ENCODE measurements around the gene TBC1D25.

Gene TBC1D25

DNA sequence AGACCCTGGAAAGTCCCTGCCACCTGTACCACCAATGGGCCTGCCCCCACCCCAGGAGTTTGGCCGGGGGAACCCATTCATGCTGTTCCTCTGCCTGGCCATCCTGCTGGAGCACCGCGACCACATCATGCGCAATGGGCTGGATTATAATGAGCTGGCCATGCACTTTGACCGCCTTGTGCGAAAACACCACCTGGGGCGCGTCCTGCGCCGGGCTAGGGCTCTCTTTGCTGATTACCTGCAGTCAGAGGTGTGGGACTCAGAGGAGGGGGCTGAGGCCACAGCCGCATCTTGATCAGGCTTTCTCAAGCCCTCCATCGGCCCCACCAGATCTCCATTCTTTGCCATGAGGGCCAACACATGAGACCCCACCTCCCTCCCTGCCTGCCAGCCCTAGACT is 21.2 kb downstream of the TBC1D25 start:
- no peak for DNase-seq (ENCODE audit: low spot score)

DNA sequence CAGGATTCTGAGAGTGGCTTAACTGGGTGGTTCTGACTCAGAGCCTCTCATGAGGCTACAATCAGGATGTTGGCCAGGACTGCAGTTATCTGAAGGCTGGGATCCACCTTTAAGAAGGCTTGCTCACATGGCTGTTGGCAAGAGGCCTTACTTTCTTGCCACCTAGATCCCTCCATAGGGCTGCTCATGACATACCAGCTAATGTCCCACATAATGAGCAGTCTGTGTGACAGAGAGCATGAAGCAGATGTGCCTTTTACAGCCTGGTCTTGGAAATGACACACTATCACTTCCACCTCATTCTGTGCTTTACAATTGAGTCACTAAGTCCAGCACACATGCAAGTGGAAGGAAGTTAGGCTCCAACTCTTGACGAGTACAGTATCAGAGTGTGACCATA is 30.4 kb downstream of the TBC1D25 start:
- DNase-seq (ENCODE audit: low spot score): no peak

DNA sequence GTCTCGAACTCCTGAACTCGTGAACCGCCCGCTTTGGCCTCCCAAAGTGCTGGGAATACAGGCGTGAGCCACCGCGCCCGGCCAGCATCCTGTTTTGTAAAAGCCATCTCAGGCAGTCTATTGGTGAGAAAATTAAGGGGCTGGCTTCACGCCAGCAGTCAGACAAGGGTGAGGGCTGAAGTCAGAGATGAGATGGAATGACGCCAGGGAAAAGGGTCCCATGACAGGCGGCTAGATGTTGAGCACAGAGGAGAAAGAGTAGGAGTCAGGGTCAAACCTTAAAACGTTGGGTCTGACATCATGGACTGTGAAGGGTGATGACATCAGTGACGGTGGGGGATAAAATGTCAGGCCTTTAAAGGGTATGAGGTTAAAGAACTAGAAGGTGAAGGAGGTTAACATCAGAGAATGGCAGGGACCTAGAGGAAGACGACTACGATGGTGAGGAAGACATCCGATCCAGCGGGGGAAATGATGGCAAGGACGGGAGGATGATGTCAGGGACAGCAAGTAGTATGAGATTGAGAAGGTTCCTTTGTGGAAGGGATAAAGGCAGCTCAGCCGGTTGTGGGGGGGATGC is 34.3 kb downstream of the TBC1D25 start:
- peak; percentile 53 for DNase-seq (ENCODE audit: low spot score)

DNA sequence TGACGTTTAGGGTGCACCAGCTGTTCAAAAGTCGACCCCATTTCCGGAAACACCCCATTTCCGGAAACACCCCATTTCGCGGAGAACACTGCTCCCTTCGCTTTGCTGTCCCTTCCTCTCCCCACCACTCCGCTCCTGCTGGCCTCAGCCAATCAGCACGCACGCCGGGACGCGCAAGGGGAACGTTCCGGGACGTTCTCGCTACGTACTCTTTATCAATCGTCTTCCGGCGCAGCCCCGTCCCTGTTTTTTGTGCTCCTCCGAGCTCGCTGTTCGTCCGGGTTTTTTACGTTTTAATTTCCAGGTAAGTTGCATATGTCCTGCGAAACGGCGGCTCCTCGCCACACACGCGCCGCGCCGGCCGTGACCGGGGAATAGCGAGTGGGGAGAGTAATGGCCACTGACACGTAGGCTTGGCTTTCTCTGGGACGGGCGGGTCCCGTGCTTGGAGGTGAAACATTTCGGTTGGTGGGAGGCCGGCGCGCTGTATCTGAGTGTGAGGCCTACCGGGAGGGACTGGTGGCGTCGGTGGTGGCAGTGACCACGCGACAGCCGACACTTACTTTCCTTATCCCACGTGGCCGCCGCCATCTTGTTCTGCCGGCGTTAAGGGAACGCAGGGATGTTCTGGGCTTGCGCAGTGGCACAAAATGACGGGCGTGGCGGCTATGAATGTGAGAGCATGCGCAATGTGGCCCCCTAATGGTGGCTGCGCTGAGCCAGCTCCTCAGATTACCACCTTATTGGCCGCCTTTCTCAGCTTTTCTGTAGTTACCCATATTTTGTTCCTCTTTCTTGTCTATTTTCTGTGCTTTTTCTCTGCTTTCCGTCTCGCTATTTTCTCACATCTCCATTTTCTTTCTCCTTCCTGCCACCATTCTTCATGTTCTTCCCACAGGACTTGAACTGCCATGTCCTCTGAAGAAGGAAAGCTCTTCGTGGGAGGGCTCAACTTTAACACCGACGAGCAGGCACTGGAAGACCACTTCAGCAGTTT is 35.1 kb downstream of the TBC1D25 start, which contains the start of gene RBM3:
RBM3 (plus strand) TSS at position 215 of the 997 bp plus-strand sequence; CDS start at position 912, 697 bp downstream.
- peak; percentile 85 for DNase-seq (ENCODE audit: low spot score)

DNA sequence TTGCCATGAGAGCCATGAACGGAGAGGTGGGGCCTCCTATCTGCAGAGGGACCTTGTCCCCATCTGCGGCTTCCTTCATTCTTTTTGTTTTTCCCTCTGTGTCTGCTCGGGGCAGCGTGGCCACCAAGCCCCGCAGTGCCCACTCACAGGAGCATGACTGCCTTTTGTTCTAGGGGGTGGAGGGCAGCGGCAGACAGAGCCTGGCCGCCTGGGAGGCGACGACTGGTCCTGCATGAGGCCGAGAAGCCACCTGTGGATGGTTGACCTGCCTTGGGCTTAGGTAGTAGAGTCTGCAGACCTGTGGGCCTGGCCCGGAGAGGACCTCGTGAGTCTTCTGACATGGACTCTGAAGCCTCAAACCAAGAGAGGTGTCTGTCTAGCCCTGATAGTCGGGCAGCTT is 36.1 kb downstream of the TBC1D25 start:
- DNase-seq (ENCODE audit: low spot score): no peak

DNA sequence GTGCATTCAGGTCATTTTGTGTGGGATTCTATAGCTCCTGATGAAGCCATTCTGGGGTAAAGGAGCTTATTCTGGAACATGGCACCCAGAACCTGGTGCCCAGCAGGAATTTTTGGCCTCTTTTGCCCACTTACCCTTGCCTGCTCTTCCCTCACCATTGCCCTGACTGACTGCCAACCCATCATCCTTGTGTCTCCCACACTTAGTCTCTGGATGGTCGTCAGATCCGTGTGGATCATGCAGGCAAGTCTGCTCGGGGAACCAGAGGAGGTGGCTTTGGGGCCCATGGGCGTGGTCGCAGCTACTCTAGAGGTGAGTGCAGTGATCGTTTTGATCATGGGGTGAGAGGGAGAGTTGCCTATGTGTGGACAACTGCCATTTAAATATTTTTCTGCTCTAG is 36.6 kb downstream of the TBC1D25 start:
- no peak for DNase-seq (ENCODE audit: low spot score)

DNA sequence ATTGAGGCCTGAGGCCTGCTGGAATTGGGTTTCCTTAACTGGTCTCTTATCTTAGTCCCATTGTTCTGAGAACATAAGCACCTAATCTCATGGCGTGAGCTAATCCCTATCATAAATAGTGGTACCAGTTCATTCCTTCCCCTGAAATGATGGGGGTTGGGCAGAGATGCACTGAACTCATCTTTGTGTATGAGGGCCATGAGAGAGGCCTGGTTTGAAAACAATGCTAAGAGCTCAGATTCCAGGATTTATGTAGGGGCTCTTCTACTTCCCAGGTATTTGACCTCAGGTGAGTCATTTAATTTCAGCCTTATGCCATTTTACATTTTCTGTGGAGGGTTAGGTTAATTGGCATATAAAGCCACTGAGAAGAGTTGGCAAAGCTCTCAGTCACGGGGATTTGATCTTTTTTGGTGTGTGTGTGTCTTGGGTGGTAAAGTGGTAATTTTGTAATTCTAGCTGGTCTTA is 39.2 kb downstream of the TBC1D25 start:
- no peak for DNase-seq (ENCODE audit: low spot score)

DNA sequence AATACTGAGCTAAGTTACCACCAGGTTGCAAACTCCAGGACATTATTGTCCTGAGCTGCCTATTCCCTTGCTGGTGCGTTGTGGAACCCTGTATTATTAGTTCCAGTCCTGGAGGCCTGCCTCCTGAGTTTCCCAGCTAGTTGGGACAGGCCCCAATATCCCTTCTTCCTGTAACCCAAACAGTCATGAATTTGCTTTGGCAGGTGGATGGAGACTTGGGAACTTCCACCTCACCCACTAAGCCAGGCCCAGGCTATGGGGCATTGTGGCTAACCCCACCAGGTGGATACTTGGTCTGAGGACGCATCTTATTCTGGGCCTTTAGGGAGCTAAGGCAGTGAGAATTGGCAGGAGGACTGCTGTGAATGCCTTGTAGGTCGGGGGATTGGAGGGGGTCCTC is 39.7 kb downstream of the TBC1D25 start:
- DNase-seq (ENCODE audit: low spot score): no peak

DNA sequence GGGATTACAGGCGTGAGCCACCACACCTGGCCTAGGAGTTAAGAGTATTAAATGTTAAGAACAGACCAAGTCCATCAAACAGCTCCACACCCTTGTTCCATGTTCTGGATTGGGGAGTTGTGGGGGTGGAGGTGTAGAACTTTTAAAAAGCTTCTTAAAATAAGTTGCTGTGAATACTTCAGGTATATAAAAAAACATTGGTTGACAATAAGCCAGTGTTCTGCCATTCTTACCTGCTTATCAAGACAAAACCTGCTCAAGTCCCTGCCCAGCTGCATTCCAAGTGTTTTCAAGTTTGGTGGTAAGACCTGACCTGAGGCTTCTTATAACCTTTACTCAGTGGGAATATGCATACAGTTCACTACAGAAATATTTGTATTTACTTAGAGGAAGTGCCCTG is 41.1 kb downstream of the TBC1D25 start:
- no peak for DNase-seq (ENCODE audit: low spot score)

DNA sequence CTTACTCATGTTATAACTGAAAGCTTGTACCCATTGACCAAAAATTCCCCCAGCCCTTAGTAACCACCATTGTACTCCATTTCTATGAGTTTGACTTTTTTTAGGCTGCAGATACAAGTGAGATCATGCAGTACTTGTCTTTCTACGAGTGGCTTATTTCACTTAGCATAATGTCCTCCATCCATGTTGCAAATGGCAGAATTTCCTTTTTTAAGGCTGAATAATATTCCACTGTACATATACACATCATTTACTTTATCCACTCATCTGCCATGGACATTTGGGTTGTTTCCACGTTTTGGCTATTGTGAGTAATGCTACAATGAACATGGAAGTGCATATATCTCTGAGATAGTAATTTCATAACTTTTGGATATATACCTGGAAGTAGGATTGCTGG is 45.2 kb downstream of the TBC1D25 start:
- DNase-seq (ENCODE audit: low spot score): no peak

DNA sequence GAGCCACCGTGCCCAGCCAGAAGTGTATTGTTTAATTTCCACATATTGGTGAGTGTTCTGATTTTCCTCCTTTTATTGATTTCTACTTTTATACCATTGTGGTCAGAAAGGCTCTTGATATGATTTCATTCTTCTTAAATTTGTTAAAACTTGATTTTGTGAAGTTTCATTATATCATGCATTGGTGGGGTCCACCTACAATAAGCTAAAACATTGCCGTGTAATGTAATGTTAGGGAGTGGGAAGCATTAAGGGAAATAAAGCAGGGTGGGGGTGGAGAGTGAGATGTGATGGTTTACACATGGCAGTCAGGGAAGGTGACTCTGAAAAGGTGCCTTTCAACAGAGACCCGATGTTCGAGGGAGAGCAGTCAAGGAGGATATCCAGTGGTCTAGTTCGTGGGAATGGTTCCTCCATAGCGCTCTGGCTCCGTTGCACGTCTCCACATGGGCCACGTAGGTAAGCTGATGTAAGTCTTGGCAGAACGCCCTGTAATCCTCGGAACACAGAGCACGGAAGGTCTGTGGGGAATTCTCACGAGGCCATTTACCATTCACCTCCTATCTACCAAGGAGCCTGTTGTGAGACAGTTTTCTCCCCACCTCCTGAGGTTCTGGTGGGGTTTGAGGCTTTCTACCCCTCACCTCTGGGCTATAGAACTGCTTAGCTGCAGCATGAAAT is 50.1 kb downstream of the TBC1D25 start:
- peak; percentile 66 for DNase-seq (ENCODE audit: low spot score)

DNA sequence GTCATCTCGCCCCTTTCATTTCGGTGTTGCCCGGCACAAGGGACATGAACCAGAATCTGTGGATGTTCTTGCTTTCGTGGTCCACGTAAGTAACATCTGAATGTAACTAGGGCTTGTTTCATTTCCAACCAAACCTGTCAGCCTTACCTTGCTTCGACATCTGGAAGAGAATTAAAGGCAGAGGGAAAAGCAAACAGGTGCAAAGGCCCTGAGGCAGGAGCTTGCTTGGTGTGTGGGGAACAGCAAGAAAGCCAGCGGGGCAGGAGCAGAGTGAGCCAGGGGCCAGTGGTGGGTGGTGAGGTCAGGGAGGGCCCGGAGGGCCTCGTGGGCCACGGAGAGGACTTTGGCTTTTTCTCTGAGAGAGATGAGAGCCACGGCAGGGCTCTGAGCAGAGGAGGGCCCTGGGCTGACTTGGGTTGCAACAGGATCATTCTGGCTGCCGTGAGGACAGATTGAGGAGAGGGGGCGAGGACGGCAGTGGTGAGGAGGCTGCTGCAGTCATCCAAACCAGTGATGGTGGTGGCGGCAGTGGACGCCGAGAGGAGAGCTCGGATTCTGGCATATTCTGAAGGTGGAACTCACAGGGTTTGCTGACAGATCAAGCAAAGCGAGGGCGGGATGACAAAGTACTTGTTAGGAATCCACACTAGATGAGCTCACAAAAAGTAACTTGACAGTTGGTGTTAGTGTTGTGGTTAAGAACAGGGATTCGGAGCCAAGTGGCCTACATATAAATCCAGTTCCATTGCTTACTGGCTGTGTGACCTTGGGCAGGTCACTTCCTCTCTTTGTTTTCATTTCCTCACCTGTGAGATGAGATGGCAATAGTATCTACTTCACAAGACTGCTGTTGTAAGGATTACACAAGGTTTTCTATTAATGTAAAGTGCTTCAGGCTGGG is 50.9 kb downstream of the TBC1D25 start:
- no peak for DNase-seq (ENCODE audit: low spot score)

DNA sequence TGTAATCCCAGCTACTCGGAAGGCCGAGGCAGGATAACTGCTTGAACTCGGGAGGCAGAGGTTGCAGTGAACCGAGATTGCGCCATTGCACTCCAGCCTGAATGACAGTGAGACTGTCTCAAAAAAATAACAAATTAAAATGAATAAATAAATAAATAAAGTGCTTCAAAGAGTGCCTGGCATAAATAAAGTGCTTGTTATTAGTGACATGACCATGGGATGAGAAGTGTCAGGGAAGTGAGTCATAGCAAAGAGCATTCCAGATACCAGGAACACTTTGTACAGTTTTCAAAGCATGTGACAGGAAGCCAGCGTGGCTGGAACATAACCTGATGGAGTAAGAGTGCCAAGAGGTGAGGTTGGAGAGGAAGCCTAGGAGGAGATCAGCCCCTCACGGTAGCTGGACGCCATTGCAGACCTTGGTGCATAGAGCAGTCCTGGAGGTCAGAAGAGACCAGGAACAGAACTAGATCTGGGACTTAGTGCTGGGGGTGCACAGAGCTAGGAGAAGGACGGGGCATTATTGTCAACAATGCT is 51.8 kb downstream of the TBC1D25 start:
- no peak for DNase-seq (ENCODE audit: low spot score)

DNA sequence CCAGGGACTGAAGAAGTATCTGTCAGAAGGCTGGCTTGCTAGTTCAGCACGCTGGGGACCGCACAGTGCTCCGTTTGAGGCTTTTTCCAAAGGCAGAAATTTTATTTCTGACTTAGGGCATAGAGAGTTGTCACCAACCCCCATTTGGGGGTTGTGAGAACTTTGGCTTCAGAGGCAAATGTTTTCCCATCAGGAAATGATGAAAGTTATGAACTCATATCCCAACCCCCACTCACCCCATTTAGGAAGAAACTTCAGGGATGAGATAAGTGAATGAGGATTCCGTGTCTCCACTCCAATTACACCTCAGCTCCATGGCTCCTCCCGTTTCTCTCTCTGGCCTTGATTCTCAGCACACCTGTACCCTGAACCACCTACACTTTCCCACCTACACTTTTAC is 53.5 kb downstream of the TBC1D25 start:
- no peak for DNase-seq (ENCODE audit: low spot score)

DNA sequence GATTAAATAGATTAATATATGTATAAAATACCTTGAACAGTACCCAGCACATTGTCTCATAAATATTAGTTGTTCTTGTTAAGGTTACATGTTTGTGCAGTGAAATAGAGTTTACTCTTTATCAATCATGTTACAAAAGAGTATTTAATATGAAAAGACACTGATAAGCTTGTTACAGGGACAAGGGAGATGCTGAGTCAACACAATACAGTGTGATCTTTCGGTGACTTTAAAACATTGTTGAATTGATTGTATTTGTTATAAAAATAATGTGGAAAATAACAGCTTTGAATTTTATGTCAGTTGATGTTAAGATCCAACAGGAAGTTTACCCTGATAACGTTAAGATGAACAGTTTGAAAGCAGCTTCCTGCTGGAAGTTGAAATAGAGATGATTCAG is 56.4 kb downstream of the TBC1D25 start:
- DNase-seq (ENCODE audit: low spot score): no peak

DNA sequence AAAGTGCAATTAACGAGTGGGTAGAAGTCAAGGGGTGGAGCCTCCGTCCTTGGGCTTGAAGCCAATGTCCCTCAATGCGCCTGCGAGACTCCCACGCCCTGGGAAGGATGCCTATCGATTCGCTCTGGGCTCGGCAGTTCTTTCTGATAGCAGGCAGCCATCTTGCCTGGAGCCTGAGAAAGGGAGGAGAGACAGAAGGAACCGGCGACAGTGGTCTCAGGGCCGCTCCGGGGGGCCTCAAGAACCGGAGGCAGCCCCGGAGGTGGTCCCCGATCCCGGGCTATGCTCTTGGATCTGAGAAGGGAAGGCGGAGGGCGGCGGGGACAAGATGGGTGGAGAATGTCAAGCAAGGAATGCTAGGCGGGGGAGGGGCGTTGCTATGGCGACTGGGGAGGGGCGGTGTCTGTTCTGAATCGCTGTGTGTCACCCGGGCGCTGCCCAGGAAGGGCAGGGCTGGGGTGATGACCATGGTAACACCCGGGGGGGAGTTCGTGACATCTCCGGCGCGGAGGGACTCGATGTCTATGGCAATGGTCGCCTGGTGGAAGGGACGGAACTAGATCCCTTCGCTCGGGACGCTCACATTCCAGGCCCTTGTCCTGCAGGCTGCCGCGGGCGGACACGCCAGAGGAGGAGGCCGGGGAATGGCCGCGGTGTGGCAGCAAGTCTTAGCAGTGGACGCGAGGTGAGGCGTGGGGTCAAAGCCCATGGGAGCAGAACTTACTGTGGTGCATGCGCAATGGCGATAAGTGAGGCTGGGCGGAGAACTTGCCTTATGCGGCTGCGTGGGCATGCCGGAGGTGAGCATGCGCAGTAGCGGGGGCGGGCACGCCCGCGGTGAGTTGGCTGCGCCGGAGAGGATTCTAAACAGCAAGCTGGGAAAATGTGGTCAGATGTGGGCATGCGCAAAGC is 58.1 kb downstream of the TBC1D25 start, which contains the start of gene WDR13:
WDR13 (plus strand) TSS at position 140 of the 912 bp plus-strand sequence; CDS start at position 645, 505 bp downstream.
- peak; percentile 91 for DNase-seq (ENCODE audit: low spot score)

DNA sequence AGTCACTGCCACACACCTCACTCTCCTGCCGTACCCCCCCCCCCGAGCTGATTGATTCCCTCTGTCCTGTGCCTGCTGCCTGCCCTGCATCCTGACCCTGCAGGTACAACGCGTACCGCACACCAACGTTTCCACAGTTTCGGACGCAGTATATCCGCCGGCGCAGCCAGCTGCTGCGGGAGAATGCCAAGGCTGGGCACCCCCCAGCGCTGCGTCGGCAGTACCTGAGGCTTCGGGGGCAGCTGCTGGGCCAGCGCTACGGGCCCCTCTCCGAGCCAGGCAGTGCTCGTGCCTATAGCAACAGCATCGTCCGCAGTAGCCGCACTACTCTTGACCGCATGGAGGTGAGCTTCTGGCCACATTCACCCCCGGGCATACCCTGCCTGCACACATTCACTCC is 59.1 kb downstream of the TBC1D25 start:
- DNase-seq (ENCODE audit: low spot score): no peak

DNA sequence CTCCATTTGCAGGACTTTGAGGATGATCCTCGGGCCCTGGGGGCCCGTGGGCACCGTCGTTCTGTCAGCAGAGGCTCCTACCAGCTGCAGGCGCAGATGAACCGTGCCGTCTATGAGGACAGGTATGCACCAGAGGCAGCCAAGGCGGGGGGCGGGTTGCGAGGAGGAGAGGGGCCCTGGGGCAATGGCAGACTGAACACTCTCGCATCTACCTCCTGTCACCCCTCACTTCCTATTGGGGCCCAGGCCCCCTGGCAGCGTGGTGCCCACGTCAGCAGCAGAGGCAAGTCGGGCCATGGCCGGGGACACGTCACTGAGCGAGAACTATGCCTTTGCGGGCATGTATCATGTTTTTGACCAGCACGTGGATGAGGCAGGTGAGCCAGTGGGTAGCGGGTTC is 59.8 kb downstream of the TBC1D25 start:
- DNase-seq (ENCODE audit: low spot score): no peak

DNA sequence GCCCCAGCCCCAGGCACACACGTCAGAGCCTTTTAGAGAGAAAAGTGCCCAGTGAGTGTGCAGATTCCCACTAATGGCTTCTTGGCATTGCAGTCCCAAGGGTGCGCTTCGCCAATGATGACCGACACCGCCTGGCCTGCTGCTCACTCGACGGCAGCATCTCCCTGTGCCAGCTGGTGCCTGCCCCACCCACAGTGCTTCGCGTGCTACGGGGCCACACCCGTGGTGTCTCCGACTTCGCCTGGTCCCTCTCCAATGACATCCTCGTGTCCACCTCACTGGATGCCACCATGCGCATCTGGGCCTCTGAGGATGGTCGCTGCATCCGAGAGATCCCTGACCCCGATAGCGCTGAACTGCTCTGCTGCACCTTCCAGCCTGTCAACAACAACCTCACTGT is 60.7 kb downstream of the TBC1D25 start:
- no peak for DNase-seq (ENCODE audit: low spot score)

DNA sequence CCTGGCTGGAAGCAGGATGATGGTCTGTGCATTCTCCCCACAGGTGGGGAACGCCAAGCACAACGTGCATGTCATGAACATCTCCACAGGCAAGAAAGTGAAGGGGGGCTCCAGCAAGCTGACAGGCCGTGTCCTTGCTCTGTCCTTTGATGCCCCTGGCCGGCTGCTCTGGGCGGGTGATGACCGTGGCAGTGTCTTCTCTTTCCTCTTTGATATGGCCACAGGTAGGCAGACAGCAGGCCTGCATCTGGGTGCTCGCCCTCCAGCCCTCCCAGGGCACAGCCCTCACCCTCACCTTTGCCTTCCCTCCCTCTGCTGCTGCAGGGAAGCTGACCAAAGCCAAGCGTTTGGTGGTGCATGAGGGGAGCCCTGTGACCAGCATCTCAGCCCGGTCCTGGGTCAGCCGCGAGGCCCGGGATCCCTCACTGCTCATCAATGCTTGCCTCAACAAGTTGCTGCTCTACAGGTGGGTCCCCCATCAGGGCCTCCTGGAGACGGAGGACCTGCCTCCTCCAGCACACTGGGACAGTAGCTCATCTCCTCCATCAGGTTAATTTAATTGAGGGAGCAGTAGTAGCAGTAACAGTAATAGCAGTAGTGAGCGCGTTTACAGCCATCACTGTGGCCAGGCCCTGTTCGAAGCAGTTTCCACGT is 62.4 kb downstream of the TBC1D25 start:
- DNase-seq (ENCODE audit: low spot score): no peak
